HTR-8/SVneo (cell line): ENCODE results near the gene EIF2B2.

Experiments
- DNase-seq: peaks from one replicate; pipeline ENCODE4 v3.0.0; 2011; ENCODE audit warnings: low spot score, mixed read lengths; ENCODE audit not compliant: insufficient read length
- FAIRE-seq: peaks from 2 replicates; lab custom pipeline; 2011; peaks lifted over from hg19 to GRCh38; lab: Jason Lieb, UNC

EIF2B2 gene

DNA sequence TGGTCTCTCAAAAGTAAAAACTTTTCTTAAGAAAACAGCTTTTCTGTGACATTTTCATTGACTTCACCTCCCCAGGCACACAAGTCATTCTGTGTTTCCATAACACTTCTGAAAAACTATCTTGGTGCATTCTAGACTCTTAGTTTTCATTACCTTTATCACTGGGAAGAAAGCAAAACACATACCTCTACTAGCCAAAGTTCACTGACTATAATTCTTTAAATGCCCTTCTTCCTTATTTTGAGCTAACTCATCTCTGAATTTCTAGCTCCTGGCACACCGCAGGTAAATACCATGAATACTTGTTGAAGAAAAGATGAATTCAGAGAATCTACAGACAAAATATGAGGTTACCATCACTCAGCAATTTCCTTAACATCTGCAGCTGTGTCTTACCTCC, 27.4 kb downstream of the EIF2B2 start:
- DNase-seq (no peak), FAIRE-seq (peak; percentile 40)

DNA sequence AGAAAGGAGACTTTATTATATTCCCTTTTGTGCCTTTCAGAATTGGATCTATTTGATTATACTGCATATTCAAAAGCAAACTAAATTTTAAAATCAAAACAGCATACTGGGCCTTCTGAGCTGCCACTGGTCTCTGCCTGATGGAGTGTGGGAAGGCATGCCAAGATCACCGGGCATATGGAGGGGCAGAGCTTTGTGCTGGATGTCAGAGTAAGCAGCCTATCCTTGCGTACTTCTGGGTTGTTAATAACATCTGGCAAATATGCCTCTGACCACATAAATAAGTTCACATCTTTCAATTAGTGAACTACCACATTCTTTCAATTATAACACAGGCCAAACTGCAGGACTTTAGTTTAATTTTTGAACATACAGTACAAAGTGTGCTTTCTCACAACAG, 30.2 kb downstream of the EIF2B2 start:
- no peak for FAIRE-seq

DNA sequence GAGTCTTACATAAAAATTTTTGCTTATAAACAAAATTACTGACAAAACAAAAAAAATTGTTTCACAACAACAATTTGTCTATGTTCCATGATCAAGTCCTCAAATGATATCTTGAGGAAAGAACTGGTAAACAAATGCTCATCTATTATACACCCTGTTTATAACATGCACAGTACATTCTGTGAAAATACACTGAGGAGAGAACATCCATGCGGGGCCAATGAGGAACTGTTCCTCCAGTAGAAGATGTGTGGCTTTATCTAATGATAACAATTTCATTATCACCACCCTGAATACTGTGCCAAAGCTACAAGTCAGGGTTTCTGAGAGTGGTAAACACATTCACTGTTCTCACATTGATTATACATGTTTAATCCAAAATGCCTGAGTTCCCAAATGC, 37.8 kb downstream of the EIF2B2 start:
- DNase-seq (no peak), FAIRE-seq (peak; percentile 40)

More for the DNA sequence above, 30.2 kb downstream of the EIF2B2 start:
- DNase-seq: no peak

DNA sequence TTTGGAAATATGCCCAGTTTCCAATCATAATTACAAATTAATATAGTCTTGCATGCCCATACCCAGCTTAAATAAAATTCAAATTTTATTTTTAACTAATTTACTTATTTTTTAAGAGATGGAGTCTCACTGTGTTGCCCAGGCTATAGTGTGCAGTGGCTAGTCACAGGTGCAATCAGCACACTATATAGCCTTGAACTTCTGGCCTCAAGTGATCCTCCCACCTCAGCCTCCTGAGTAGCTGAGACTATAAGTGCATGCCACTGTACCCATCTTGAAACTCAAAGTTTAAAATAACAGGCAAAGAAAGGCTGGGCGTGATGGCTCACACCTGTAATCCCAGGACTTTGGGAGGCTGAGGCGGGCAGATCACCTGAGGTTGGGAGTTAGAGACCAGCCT, 38.2 kb downstream of the EIF2B2 start:
- no peak for FAIRE-seq
- DNase-seq: no peak

DNA sequence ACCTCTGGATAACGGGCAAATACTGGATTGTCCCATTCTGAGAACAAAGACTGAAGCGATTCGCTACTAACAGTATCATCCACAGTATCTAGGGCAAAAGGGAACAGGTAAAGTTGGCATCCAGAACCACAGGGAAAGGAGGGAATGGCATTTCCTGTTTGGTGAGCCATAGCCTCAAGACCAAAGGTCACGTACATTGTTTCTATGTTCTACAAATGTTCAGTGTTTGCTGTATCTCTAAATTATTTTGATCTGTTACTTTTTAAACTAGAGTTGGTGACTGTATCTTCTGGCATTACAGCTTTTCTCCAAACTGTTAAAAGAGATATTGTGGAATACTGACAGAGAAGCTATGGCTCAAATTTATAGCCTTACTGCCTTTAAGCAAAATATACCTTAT, 38.9 kb downstream of the EIF2B2 start:
- DNase-seq (no peak), FAIRE-seq (peak; percentile 81)

GRCh38 chr14:75042035-75042434, 39.3 kb downstream of the EIF2B2 start:
- DNase-seq (no peak), FAIRE-seq (peak; percentile 69)

GRCh38 chr14:75044322-75044721, 41.6 kb downstream of the EIF2B2 start:
- peak; percentile 31 for FAIRE-seq
- peak; percentile 67 for DNase-seq

- DNase-seq (no peak), FAIRE-seq (no peak)
Observed at GRCh38 chr14:75044752-75045151, 42.0 kb downstream of the EIF2B2 start.

GRCh38 chr14:75046275-75046674, 43.6 kb downstream of the EIF2B2 start:
- no peak for DNase-seq

GRCh38 chr14:75046899-75047298, 44.2 kb downstream of the EIF2B2 start:
- FAIRE-seq (no peak), DNase-seq (no peak)

More at GRCh38 chr14:75046275-75046674, 43.6 kb downstream of the EIF2B2 start:
- FAIRE-seq: peak; percentile 80

DNA sequence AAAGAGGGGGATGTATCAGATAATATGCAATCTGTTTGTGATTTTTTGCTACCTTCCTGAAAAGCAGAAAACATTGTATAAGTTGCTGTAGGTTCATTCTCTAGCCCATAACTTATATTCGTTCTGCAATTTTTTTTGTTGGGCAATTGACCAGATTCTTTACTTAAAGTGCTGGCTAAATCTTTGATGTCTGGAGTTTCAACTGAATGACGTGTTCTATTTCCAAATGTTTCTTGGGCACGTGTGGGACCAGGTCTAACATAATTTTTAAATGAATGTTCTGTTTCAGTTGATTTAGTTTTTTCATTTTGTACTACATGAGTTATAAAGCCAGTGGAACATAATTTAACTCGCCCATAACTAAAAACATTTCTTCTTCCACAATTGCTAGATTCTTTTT, 44.8 kb downstream of the EIF2B2 start:
- FAIRE-seq (no peak), DNase-seq (no peak)

DNA sequence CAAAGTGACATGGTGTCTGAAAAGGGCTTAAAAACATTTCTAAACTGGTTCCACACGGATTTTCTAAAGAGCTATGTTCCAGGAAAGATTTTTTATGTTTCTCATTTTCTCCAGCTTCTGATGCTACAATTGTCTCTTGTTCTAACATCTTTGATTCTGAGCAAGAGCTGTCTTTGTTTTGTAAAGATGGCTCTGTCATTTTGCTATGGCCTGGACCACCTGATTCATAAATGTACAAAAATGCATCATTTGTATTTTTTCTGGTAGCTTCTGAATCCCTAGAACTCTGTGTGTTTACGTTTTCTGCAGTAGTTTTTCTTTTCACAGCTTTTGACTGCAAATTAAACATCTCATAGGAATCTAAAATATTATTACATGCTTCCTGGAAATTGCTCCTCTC, 45.4 kb downstream of the EIF2B2 start:
- no peak for DNase-seq
- FAIRE-seq: no peak

- no peak for DNase-seq
Observed at GRCh38 chr14:75049136-75049535, 46.4 kb downstream of the EIF2B2 start.

DNA sequence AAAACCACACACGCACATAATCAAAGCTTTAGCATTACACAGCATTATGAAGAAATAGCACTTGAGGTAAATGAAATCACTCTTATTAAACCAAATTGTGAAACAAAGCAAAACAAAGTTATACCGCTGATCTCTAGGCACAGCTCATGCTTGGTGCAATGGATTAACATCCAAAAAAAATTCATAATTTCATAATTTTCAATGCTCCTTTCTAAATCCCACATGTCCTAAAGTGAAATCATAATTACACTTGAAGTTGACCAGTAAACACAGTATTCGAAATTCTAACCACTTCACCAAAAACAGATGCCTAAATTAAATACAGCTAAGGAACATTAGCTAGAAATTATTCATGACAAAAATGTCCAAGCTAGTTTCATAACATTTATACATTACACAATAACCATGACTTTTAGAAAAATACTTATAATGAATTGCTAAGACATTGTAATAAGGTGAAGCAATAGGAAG, 47.0 kb downstream of the EIF2B2 start:
- peak; percentile 16 for FAIRE-seq
- DNase-seq: no peak

More at GRCh38 chr14:75049136-75049535, 46.4 kb downstream of the EIF2B2 start:
- no peak for FAIRE-seq

- FAIRE-seq: peak; percentile 98
- DNase-seq: peak; percentile 100
Observed at GRCh38 chr14:75050852-75051555, 48.3 kb downstream of the EIF2B2 start, which contains the start of gene MLH3. Gene MLH3, minus strand, starts transcription at chr14:75051467. Its CDS starts 1,812 bp downstream, at chr14:75049655.

DNA sequence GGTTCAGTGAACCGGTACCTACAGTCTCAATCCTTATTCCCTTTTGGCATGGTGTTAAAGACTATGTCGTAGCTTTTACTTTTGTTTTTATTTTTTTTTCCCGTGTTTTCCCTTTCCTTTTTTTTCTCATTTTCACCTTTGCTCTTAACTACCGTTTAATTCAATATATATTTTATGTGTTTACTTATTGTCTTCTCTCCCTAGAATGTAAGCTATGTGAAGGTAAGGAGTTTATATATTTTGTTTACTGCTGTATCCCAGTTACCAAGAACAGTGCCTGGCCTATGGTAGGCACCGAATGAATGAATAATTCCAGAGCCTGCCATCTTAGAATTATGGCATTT, 48.8 kb downstream of the EIF2B2 start:
- DNase-seq (no peak), FAIRE-seq (no peak)

GRCh38 chr14:75053396-75054291, 50.9 kb downstream of the EIF2B2 start:
- DNase-seq: no peak
- peak; percentile 69 for FAIRE-seq

- FAIRE-seq (peak; percentile 69), DNase-seq (no peak)
Observed at GRCh38 chr14:75054421-75054820, 51.7 kb downstream of the EIF2B2 start.

DNA sequence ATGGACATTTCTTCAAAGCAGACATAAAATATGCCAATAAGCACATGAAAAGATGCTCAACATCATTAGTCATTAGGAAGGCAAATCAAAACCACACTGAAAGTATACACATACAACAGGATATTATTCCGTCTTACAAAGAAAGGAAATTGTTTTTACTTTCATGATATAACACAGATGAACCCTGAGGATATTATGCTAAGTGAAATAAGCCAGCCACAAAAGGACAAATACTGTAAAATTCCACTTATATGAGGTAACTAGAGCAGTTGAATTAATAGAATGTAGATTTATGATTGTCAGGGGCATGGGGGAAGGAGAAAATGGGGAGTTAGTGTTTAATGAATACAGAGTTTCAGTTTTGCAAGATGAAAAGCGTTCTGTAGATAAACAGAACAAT, 56.9 kb downstream of the EIF2B2 start:
- DNase-seq (no peak), FAIRE-seq (peak; percentile 60)

GRCh38 chr14:75060420-75060819, 57.7 kb downstream of the EIF2B2 start:
- FAIRE-seq: no peak
- DNase-seq: no peak
